Loucy (cell line): ENCODE measurements around the gene SEMA7A.
A peak's percentile ranks its signal among the peaks of the same experiment; 100 is the strongest.
"Not testable (repeated sequence)": the region's sequence is repeated elsewhere in the genome, so short reads cannot be mapped to it uniquely, and the experiment has no call there.

Experiments used
- H2AFZ ChIP-seq: fragments of 200-600 bp; sonication (generic); 2 replicates; pipeline ENCODE4 v1.6.0; 2016; ENCODE audit warnings: antibody characterized with exemption, mild to moderate bottlenecking, low read length, moderate library complexity
- H3F3A ChIP-seq: fragments of 200-600 bp; 2 replicates; pipeline ENCODE4 v1.6.0; 2016; ENCODE audit warnings: antibody characterized with exemption, low read depth, mild to moderate bottlenecking
- H3K27me3 ChIP-seq: fragments of 200-600 bp; sonication (generic); 2 replicates; pipeline ENCODE4 v1.6.1; 2014; ENCODE audit warnings: low read length, mild to moderate bottlenecking; ENCODE audit not compliant: insufficient read depth, poor library complexity, severe bottlenecking
- H3K36me3 ChIP-seq: fragments of 200-600 bp; sonication (generic); 2 replicates; pipeline ENCODE4 v1.6.1; 2016; ENCODE audit warnings: low read length; ENCODE audit not compliant: insufficient read depth
- H3K4me1 ChIP-seq: fragments of 200-600 bp; sonication (generic); 2 replicates; pipeline ENCODE4 v1.5.1; 2014; ENCODE audit warnings: low read length, mild to moderate bottlenecking; ENCODE audit not compliant: insufficient read depth, poor library complexity, severe bottlenecking
- H3K4me2 ChIP-seq: fragments of 200-600 bp; sonication (generic); 2 replicates; pipeline ENCODE4 v1.6.0; 2014; ENCODE audit warnings: antibody characterized with exemption, low read length, low read depth, mild to moderate bottlenecking; ENCODE audit not compliant: poor library complexity, severe bottlenecking
- H3K4me3 ChIP-seq: fragments of 200-600 bp; sonication (generic); 2 replicates; pipeline ENCODE4 v1.5.1; 2014; ENCODE audit warnings: low read length, mild to moderate bottlenecking, mixed read lengths; ENCODE audit not compliant: poor library complexity, severe bottlenecking
- H3K79me2 ChIP-seq: fragments of 200-600 bp; sonication (generic); 2 replicates; pipeline ENCODE4 v1.6.1; 2014; ENCODE audit warnings: low read length; ENCODE audit not compliant: insufficient read depth
- H3K9ac ChIP-seq: fragments of 200-600 bp; sonication (generic); 2 replicates; pipeline ENCODE4 v1.6.0; 2014; ENCODE audit warnings: mild to moderate bottlenecking, low read depth, low read length, moderate library complexity; ENCODE audit not compliant: poor library complexity, severe bottlenecking
- H3K9me2 ChIP-seq: fragments of 200-600 bp; sonication (generic); replicated peaks from 2 replicates; pipeline ENCODE4 v1.6.1; 2016; ENCODE audit warnings: low read depth, low read length, mixed read lengths
- H3K9me3 ChIP-seq: fragments of 200-600 bp; sonication (generic); 2 replicates; pipeline ENCODE4 v1.6.1; 2014; ENCODE audit warnings: mild to moderate bottlenecking, antibody characterized with exemption, low read length, low read depth; ENCODE audit not compliant: insufficient read depth
- H4K20me1 ChIP-seq: fragments of 200-600 bp; sonication (generic); 2 replicates; pipeline ENCODE4 v1.6.0; 2014; ENCODE audit warnings: antibody characterized with exemption, low read length, mild to moderate bottlenecking; ENCODE audit not compliant: insufficient read depth, poor library complexity, severe bottlenecking
- EZH2phosphoT487 ChIP-seq: fragments of 200-600 bp; IDR thresholded peaks from 2 replicates; pipeline ENCODE4 v1.6.1; 2018; ENCODE audit warnings: antibody characterized with exemption, mild to moderate bottlenecking, moderate library complexity, borderline replicate concordance
- TF ChIP-seq, protein P1 (sequence below): fragments of 200-600 bp; sonication (generic); conservative IDR thresholded peaks from 2 replicates; pipeline ENCODE4 v1.5.1; 2014; ENCODE audit warnings: mild to moderate bottlenecking, antibody characterized with exemption, low read length

Gene SEMA7A, protein sequence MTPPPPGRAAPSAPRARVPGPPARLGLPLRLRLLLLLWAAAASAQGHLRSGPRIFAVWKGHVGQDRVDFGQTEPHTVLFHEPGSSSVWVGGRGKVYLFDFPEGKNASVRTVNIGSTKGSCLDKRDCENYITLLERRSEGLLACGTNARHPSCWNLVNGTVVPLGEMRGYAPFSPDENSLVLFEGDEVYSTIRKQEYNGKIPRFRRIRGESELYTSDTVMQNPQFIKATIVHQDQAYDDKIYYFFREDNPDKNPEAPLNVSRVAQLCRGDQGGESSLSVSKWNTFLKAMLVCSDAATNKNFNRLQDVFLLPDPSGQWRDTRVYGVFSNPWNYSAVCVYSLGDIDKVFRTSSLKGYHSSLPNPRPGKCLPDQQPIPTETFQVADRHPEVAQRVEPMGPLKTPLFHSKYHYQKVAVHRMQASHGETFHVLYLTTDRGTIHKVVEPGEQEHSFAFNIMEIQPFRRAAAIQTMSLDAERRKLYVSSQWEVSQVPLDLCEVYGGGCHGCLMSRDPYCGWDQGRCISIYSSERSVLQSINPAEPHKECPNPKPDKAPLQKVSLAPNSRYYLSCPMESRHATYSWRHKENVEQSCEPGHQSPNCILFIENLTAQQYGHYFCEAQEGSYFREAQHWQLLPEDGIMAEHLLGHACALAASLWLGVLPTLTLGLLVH

DNA sequence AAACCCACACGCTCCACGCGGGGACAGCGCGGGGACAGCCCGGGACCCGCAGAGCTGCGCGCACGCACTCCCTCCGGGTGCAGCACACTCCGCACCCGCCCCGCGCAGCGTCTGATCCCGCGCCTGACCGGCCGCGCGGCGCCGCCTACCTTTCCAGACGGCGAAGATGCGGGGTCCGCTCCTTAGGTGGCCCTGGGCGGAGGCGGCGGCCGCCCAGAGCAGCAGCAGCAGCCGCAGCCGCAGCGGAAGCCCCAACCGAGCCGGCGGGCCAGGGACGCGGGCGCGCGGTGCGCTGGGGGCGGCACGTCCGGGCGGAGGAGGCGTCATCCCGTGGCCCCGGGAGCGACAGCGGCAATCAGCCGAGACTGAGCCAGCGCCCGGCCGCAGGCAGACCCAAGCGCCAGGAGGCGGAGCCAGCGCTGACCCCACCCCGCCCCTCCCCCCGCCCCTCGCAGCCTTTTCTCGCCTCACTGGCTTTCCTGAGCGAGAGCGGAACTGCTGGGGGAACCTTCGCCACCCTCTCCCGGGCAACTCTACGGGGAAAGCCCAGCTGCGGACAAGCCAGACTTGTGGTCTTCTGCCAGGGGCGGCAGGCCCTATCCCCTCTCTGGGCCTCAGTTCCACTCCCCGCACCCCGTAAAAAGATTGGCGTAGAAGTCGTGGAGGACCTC, at the start of gene SEMA7A:
SEMA7A (minus strand) TSS at position 367 of the 671 bp plus-strand sequence; CDS start at position 327, 40 bp downstream.
- H3K9ac ChIP-seq: peak within 1 kb of the TSS; percentile 85
- H3K9me2 ChIP-seq: no peaks in the 10 kb centered on the region
- H3K27me3 ChIP-seq: no peaks in the 10 kb centered on the region
- H3K36me3 ChIP-seq: no peaks in the 10 kb centered on the region
- H3K4me2 ChIP-seq: peak within 1 kb of the TSS; percentile 79
- peak within 1 kb of the TSS; percentile 83 for H3K4me3 ChIP-seq
- no peaks in the 10 kb centered on the region for H3K9me3 ChIP-seq
- peaks cover 59% of the 10 kb centered on the region for H3K4me1 ChIP-seq
- no peak within 1 kb of the TSS for H2AFZ ChIP-seq
- peaks cover 37% of the 10 kb centered on the region for H4K20me1 ChIP-seq
- TF ChIP-seq, protein P1, sequence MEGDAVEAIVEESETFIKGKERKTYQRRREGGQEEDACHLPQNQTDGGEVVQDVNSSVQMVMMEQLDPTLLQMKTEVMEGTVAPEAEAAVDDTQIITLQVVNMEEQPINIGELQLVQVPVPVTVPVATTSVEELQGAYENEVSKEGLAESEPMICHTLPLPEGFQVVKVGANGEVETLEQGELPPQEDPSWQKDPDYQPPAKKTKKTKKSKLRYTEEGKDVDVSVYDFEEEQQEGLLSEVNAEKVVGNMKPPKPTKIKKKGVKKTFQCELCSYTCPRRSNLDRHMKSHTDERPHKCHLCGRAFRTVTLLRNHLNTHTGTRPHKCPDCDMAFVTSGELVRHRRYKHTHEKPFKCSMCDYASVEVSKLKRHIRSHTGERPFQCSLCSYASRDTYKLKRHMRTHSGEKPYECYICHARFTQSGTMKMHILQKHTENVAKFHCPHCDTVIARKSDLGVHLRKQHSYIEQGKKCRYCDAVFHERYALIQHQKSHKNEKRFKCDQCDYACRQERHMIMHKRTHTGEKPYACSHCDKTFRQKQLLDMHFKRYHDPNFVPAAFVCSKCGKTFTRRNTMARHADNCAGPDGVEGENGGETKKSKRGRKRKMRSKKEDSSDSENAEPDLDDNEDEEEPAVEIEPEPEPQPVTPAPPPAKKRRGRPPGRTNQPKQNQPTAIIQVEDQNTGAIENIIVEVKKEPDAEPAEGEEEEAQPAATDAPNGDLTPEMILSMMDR: no peak
- no peak for TF ChIP-seq EZH2phosphoT487
- no peaks in the 10 kb centered on the region for H3F3A ChIP-seq
- H3K79me2 ChIP-seq: peaks cover 57% of the 10 kb centered on the region

DNA sequence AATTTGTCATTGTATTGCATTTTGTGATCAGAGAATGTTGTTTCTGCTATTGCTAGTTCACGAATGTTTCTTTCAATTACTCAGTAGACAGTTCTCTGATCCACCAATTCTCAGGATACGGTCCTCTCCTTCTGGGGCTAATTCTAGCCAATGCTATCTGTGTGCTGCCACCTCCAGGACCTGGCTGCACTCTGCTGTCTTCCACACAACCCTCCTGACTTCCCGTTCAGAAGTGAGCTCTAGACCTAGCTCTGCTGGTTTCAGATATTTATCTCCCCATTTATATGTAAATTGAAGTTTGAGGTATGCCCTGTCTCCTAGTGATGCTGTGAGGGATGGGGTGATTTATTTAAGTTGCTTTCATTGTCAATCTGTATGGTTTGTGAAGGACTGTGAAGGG, 48.9 kb upstream of the SEMA7A start:
- TF ChIP-seq EZH2phosphoT487: no peak
- TF ChIP-seq, protein P1: peak; percentile 63
- Histone ChIP-seq H4K20me1 (no peaks in the 10 kb centered on the region), H3K9ac (no peak overlapping the region), H3K9me3 (no peaks in the 10 kb centered on the region), H3K79me2 (peaks cover 2% of the 10 kb centered on the region; the same call in 1 of the 2 replicates), H3K27me3 (no peaks in the 10 kb centered on the region), H3F3A (no peaks in the 10 kb centered on the region), H3K4me1 (peaks cover 6% of the 10 kb centered on the region), H3K36me3 (no peaks in the 10 kb centered on the region), H3K4me2 (peak overlapping the region; percentile 17), H2AFZ (no peak overlapping the region), H3K4me3 (no peak overlapping the region), H3K9me2 (no peaks in the 10 kb centered on the region)

DNA sequence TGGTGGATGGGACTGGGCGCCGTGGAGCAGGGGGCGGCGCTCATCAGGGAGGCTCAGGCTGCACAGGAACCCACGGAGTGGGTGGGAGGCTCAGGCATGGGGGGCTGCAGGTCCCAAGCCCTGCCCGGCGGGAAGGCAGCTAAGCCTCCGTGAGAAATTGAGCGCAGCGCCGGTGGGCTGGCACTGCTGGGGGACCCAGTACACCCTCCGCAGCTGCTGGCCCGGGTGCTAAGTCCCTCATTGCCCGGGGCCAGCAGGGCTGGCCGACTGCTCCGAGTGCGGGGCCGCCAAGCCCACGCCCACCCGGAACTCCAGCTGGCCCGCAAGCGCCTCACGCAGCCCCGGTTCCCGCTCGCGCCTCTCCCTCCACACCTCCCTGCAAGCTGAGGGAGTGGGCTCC, 46.6 kb upstream of the SEMA7A start:
- not testable (repeated sequence) for H2AFZ ChIP-seq, H3K27me3 ChIP-seq, H3K9ac ChIP-seq, H3K4me1 ChIP-seq, H3K4me3 ChIP-seq, H3K79me2 ChIP-seq, H3F3A ChIP-seq, H4K20me1 ChIP-seq, H3K36me3 ChIP-seq, H3K4me2 ChIP-seq, H3K9me3 ChIP-seq, H3K9me2 ChIP-seq

DNA sequence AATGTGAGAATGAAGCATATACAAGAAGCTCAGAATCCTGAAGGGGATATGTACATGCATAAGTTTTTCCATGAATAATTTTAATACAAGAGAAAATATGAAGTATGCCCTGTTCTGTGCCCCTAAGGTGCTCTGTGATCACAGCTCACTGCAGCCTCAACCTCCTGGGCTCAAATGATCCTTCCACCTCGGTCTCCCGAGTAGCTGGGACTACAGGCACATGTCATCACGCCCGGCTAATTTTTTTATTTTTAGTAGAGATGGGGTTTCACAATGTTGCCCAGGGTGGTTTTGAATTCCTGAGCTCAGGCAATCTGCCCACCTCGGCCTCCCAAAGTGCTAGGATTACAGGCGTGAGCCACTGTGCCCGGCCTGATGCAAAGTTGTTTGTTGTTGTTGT, 37.9 kb upstream of the SEMA7A start:
- H3K27me3 ChIP-seq, H2AFZ ChIP-seq, H4K20me1 ChIP-seq, H3K4me2 ChIP-seq, H3F3A ChIP-seq, H3K9me2 ChIP-seq, H3K4me1 ChIP-seq, H3K4me3 ChIP-seq, H3K9ac ChIP-seq, H3K36me3 ChIP-seq, H3K9me3 ChIP-seq, H3K79me2 ChIP-seq: not testable (repeated sequence)
